Measurements from ENCODE around the gene CLK1. TPM values are rescaled to one million over a fixed set of nuclear protein-coding genes. Genes with fewer than 3 reads are reported as not detected.
"Not testable (repeated sequence)": the region's sequence is repeated elsewhere in the genome, so short reads cannot be mapped to it uniquely, and the experiment has no call there.

The CLK1 gene
- total RNA-seq, 6 experiments from 2014 or later, result 29.9 to 81.5 (median 36.7) TPM

DNA sequence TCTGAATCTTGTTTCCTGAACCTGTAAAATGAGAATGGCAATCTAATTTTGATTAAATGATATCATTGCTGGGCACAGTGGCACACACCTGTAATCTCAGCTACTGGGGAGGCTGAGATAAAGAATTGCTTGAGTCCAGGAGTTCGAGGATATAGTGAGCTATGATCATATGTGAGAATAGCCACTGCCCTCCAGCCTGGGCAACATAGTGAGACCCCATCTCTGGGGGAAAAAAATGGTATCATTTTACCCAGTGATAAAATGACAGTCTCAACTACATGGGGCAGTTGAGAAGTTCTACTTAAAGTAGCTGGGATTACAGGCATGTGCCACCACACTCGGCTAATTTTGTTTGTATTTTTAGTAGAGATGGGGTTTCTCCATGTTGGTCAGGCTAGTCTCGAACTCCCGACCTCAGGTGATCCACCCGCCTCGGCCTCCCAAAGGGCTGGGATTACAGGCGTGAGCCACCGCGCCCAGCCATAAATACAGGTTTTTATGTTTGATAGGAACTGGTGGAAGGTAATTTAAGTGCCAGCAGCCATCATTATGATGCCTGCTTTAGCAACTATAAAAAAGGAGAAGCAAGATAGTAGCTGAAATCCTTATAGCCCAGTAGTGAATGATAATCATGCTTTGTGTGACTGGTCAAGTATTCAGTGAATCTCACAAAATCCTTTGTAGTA is 35.7 kb downstream of the CLK1 start:
- WGBS (ENCODE audit: insufficient coverage, low coverage, low lambda C conversion rate, missing lambda C conversion rate), result 96% methylated on average over 6 of the region's 9 CpGs
- Histone ChIP-seq H3K36me3 (peaks cover 0 to 9% (median 4%) of the 10 kb centered on the region in 4 donors), H3K27ac (no peak overlapping the region), H3K4me1 (no peaks in the 10 kb centered on the region), H3K27me3 (no peaks in the 10 kb centered on the region), H3K9me3 (no peaks in the 10 kb centered on the region), H3K4me3 (no peak overlapping the region)
- ATAC-seq (no peak), DNase-seq (no peak)
- intact Hi-C loops (cut with DNase I), result no loop called here
- TF ChIP-seq POLR2A (IDR thresholded peaks at IDR 0.05), result no peak
- TF ChIP-seq, protein P1, sequence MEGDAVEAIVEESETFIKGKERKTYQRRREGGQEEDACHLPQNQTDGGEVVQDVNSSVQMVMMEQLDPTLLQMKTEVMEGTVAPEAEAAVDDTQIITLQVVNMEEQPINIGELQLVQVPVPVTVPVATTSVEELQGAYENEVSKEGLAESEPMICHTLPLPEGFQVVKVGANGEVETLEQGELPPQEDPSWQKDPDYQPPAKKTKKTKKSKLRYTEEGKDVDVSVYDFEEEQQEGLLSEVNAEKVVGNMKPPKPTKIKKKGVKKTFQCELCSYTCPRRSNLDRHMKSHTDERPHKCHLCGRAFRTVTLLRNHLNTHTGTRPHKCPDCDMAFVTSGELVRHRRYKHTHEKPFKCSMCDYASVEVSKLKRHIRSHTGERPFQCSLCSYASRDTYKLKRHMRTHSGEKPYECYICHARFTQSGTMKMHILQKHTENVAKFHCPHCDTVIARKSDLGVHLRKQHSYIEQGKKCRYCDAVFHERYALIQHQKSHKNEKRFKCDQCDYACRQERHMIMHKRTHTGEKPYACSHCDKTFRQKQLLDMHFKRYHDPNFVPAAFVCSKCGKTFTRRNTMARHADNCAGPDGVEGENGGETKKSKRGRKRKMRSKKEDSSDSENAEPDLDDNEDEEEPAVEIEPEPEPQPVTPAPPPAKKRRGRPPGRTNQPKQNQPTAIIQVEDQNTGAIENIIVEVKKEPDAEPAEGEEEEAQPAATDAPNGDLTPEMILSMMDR (IDR thresholded peaks at IDR 0.05), result no peak

DNA sequence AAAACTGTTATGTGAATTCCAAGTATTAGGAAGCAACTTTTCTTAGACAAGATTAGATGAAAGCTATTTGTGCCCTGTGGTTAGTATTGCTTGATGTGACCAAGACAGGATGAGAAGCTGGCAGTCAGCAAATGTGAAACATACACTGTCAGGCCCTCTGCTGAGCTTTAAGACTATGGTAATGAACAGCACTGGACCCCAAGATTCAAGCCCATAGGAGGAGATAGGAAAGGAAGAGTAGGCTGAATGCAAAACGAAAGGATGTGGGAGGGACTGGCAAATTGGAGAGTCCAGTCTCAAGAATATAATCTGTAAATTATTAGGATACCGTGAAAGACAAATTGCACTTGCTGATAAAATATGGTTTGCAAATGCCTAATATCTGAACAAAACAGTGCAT is 36.4 kb downstream of the CLK1 start:
- H3K36me3 ChIP-seq, result peaks cover 0 to 10% (median 4%) of the 10 kb centered on the region in 4 donors
- TF ChIP-seq, protein P1 (IDR thresholded peaks at IDR 0.05), result no peak
- no peak for TF ChIP-seq POLR2A (IDR thresholded peaks at IDR 0.05)
- H3K27me3 ChIP-seq, result no peaks in the 10 kb centered on the region
- 83% methylated on average over 2 of the region's 2 CpGs for WGBS (ENCODE audit: insufficient coverage, low coverage, low lambda C conversion rate, missing lambda C conversion rate)
- ATAC-seq, result no peak
- DNase-seq, result no peak
- no peak overlapping the region for H3K4me3 ChIP-seq
- no peaks in the 10 kb centered on the region for H3K4me1 ChIP-seq
- intact Hi-C loops (cut with DNase I), result no loop called here
- no peaks in the 10 kb centered on the region for H3K9me3 ChIP-seq
- no peak overlapping the region for H3K27ac ChIP-seq

DNA sequence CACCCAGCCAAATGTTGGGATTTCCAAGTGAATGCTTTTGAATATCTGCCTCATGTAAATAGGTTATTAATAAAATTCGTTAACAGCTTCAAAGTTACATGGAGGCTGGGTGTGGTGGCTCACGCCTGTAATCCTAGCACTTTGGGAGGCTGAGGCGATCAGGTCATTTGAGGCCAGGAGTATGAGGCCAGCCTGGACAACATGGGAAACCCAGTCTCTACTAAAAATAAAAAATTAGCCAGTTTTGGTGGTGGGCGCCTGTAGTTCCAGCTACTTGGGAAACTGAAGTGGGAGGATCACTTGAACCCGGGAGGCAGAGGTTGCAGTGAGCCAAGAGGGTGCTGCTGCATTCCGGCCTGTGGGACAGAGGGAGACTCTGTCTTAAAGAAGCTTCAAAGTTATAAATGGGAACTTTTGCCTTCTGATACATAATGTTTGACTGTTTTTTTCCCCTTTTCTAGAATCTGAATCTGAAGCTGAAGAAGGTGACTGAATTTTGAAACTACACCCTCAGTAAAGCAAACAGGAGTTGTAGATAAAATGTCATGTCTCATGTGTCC is 42.7 kb downstream of the CLK1 start:
- WGBS (ENCODE audit: insufficient coverage, low coverage, low lambda C conversion rate, missing lambda C conversion rate), result 88% methylated on average over 4 of the region's 6 CpGs
- no peak overlapping the region for H3K27ac ChIP-seq
- peaks cover 18 to 61% (median 46%) of the 10 kb centered on the region in 4 donors for H3K36me3 ChIP-seq
- no peaks in the 10 kb centered on the region for H3K4me1 ChIP-seq
- TF ChIP-seq POLR2A (IDR thresholded peaks at IDR 0.05), result no peak
- TF ChIP-seq, protein P1 (IDR thresholded peaks at IDR 0.05), result no peak
- H3K9me3 ChIP-seq, result no peaks in the 10 kb centered on the region
- intact Hi-C loops (cut with DNase I), result no loop called here
- no peak overlapping the region for H3K4me3 ChIP-seq
- no peak for ATAC-seq
- no peaks in the 10 kb centered on the region for H3K27me3 ChIP-seq
- no peak for DNase-seq

DNA sequence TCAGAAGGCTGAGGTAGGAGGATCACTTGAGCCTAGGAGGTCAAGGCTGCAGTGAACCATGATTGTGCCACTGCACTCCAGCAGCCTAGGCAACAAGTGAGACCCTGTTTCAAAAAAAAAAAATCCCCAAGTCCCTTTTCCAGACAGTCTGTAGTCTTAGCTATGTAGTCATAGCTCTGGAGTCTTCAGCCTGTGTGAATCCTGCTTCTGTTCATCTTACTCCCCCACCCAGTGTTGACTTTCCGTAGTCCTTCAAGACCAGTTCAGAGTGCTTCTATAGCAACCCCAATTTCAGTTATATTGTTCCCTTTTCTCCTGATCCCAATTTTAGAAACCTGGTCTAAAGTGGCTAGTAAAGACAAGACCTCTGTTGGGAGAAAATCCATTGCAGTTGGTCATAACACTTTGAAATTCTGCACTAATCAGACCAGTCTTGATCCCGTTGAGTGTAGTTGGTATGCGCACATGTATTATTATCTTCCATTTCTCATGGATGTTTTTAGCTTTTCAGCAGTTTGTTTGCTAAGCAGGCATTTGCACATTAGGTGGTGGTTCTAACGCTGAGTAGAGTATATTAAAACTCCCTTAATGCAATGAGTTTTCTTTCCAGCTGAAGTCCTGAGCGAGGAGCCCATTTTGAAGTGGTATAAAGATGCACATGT is 43.8 kb downstream of the CLK1 start:
- no peak overlapping the region for H3K27ac ChIP-seq
- TF ChIP-seq, protein P1 (IDR thresholded peaks at IDR 0.05), result no peak
- TF ChIP-seq POLR2A (IDR thresholded peaks at IDR 0.05), result no peak
- 94% methylated on average over 5 of the region's 5 CpGs for WGBS (ENCODE audit: insufficient coverage, low coverage, low lambda C conversion rate, missing lambda C conversion rate)
- H3K4me1 ChIP-seq, result no peaks in the 10 kb centered on the region
- DNase-seq (no peak), ATAC-seq (no peak)
- intact Hi-C loops (cut with DNase I), result no loop called here
- H3K27me3 ChIP-seq, result no peaks in the 10 kb centered on the region
- H3K4me3 ChIP-seq, result no peak overlapping the region
- H3K9me3 ChIP-seq, result no peaks in the 10 kb centered on the region
- H3K36me3 ChIP-seq, result peaks cover 18 to 72% (median 52%) of the 10 kb centered on the region in 4 donors

DNA sequence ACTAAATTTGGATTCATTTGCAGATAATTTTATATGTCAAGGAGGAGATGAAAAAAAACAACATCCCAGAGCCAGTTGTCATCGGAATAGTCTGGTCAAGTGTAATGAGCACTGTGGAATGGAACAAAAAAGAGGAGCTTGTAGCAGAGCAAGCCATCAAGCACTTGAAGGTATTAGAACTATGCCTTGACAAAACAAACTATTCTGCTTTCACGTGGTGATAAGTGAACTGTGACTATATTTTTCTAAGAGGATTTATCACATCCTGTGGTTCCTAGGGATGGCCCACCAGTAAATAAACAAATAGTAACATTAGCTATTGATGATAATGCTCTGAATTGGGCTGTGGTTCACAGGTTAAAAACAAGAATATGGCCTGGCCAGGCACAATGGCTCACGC is 45.7 kb downstream of the CLK1 start:
- 85% methylated on average over 3 of the region's 3 CpGs for WGBS (ENCODE audit: insufficient coverage, low coverage, low lambda C conversion rate, missing lambda C conversion rate)
- H3K27me3 ChIP-seq; intact Hi-C loops (cut with DNase I); DNase-seq; H3K4me3 ChIP-seq; H3K27ac ChIP-seq; ATAC-seq; H3K9me3 ChIP-seq: not testable (repeated sequence)
- peaks cover 0 to 16% (median 6%) of the 10 kb centered on the region in 4 donors for H3K4me1 ChIP-seq
- H3K36me3 ChIP-seq, result peaks cover 18 to 84% (median 58%) of the 10 kb centered on the region in 4 donors
